Posterior vena cava (tissue), 2 donors: ENCODE data around the gene AP1S3. TPM values are rescaled to one million over a fixed set of nuclear protein-coding genes. Genes with fewer than 3 reads are reported as not detected.
"Not testable (repeated sequence)": the region's sequence is repeated elsewhere in the genome, so short reads cannot be mapped to it uniquely, and the experiment has no call there.

Experiments
- DNase-seq: peaks from one replicate; pipeline ENCODE4 v3.0.0-alpha.2; 2020; ENCODE audit warnings: low spot score
- intact Hi-C, 2 donors: fragments of 100-400 bp; cut with DNase I; formaldehyde crosslinking; loops; one replicate each; pipeline versions ENCODE4 v1.14.1 to v1.14.2; 2022 to 2023
- total RNA-seq, 2 donors: library from RNA; stranded (reverse); fragmentation: NEBNext Ultra II Directional; extraction: Animal tissue kit (Norgen Biotek cat#: 25700); gene quantifications; one replicate each; pipeline ENCODE4 v1.2.1, GENCODE V29; 2021
- donor health status: DM: yes; HTN: yes; CAD: no.
- donor health status: DM: yes; HTN: yes; CAD: no.

The AP1S3 gene
- total RNA-seq, 2 donors from 2014 or later: 1.2 to 1.5 TPM

- DNase-seq: no peak
Observed at GRCh38 chr2:223772363-223772762, 65.0 kb downstream of the AP1S3 start.

GRCh38 chr2:223771475-223771874, 65.9 kb downstream of the AP1S3 start:
- DNase-seq: no peak
- intact Hi-C loops: no loop called here

More at GRCh38 chr2:223772363-223772762, 65.0 kb downstream of the AP1S3 start:
- intact Hi-C loops: no loop called here

- no peak for DNase-seq
- intact Hi-C loops: no loop called here
Observed at GRCh38 chr2:223768179-223768578, 69.2 kb downstream of the AP1S3 start.

- intact Hi-C loops: no loop called here
- DNase-seq: no peak
Observed at GRCh38 chr2:223767341-223767740, 70.0 kb downstream of the AP1S3 start.

GRCh38 chr2:223765221-223765785, 72.1 kb downstream of the AP1S3 start:
- intact Hi-C loops: no loop called here
- no peak for DNase-seq

- intact Hi-C loops: no loop called here
- DNase-seq: no peak
Observed at GRCh38 chr2:223764796-223765195, 72.6 kb downstream of the AP1S3 start.

GRCh38 chr2:223762853-223763252, 74.5 kb downstream of the AP1S3 start:
- no peak for DNase-seq
- intact Hi-C loops: no loop called here

GRCh38 chr2:223761746-223762145, 75.6 kb downstream of the AP1S3 start:
- not testable (repeated sequence) for DNase-seq

GRCh38 chr2:223760838-223761502, 76.4 kb downstream of the AP1S3 start:
- no peak for DNase-seq
- intact Hi-C loops: no loop called here

More at GRCh38 chr2:223761746-223762145, 75.6 kb downstream of the AP1S3 start:
- intact Hi-C loops: not testable (repeated sequence)

GRCh38 chr2:223759569-223760430, 77.6 kb downstream of the AP1S3 start:
- no peak for DNase-seq
- intact Hi-C loops: no loop called here

- DNase-seq: no peak
- intact Hi-C loops: no loop called here
Observed at GRCh38 chr2:223758131-223758840, 79.1 kb downstream of the AP1S3 start.

GRCh38 chr2:223753940-223754339, 83.4 kb downstream of the AP1S3 start:
- intact Hi-C loops: no loop called here
- DNase-seq: no peak

GRCh38 chr2:223751012-223751411, 86.4 kb downstream of the AP1S3 start:
- intact Hi-C loops: no loop called here
- no peak for DNase-seq

GRCh38 chr2:223747392-223748042, 89.9 kb downstream of the AP1S3 start:
- intact Hi-C loops: no loop called here
- no peak for DNase-seq

- intact Hi-C loops: no loop called here
Observed at GRCh38 chr2:223746611-223747010, 90.8 kb downstream of the AP1S3 start.

GRCh38 chr2:223744580-223744979, 92.8 kb downstream of the AP1S3 start:
- DNase-seq: no peak
- intact Hi-C loops: no loop called here

More at GRCh38 chr2:223746611-223747010, 90.8 kb downstream of the AP1S3 start:
- DNase-seq: no peak

- intact Hi-C loops: no loop called here
- DNase-seq: no peak
Observed at GRCh38 chr2:223740679-223741078, 96.7 kb downstream of the AP1S3 start.

- intact Hi-C loops: no loop called here
- DNase-seq: no peak
Observed at GRCh38 chr2:223737207-223737606, 100.2 kb downstream of the AP1S3 start.

GRCh38 chr2:223736488-223736887, 100.9 kb downstream of the AP1S3 start:
- no peak for DNase-seq
- intact Hi-C loops: no loop called here
